ENCODE data around the gene EPB41L4A. TPM values are rescaled to one million over a fixed set of nuclear protein-coding genes. Genes with fewer than 3 reads are reported as not detected.
"Not testable (repeated sequence)": the region's sequence is repeated elsewhere in the genome, so short reads cannot be mapped to it uniquely, and the experiment has no call there.

The EPB41L4A gene
- total RNA-seq, 3 donors from 2014 or later, result 11.8 to 18.2 (median 13.2) TPM

DNA sequence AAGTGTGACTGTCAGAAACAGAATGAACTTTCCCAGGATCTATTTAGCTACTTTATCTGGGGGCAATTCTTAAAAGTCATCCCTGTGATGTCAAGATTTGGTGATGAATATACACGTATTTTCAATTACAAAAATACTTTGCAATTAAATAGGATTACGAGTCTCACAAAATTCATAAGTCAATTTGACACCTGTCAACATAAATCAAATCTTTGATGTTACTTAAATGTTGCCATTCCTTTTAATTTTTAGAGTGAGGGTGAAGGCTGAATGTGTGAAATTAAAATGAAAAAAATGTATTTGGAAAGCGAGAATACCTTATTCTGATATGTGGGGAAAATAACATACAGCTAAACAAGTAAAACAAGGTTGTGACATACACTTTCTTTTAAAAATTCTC is 202.9 kb downstream of the EPB41L4A start:
- H3K4me3 ChIP-seq, result no peak overlapping the region
- intact Hi-C loops (cut with DNase I, micrococcal nuclease), result no loop called here
- TF ChIP-seq, protein P1, sequence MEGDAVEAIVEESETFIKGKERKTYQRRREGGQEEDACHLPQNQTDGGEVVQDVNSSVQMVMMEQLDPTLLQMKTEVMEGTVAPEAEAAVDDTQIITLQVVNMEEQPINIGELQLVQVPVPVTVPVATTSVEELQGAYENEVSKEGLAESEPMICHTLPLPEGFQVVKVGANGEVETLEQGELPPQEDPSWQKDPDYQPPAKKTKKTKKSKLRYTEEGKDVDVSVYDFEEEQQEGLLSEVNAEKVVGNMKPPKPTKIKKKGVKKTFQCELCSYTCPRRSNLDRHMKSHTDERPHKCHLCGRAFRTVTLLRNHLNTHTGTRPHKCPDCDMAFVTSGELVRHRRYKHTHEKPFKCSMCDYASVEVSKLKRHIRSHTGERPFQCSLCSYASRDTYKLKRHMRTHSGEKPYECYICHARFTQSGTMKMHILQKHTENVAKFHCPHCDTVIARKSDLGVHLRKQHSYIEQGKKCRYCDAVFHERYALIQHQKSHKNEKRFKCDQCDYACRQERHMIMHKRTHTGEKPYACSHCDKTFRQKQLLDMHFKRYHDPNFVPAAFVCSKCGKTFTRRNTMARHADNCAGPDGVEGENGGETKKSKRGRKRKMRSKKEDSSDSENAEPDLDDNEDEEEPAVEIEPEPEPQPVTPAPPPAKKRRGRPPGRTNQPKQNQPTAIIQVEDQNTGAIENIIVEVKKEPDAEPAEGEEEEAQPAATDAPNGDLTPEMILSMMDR (IDR thresholded peaks at IDR 0.05), result no peak
- H3K4me1 ChIP-seq (ENCODE audit: low read depth), result no peaks in the 10 kb centered on the region
- no peaks in the 10 kb centered on the region for H3K36me3 ChIP-seq (ENCODE audit: low read depth)
- H3K9me3 ChIP-seq, result no peaks in the 10 kb centered on the region
- no peak for ATAC-seq
- DNase-seq, result no peak

DNA sequence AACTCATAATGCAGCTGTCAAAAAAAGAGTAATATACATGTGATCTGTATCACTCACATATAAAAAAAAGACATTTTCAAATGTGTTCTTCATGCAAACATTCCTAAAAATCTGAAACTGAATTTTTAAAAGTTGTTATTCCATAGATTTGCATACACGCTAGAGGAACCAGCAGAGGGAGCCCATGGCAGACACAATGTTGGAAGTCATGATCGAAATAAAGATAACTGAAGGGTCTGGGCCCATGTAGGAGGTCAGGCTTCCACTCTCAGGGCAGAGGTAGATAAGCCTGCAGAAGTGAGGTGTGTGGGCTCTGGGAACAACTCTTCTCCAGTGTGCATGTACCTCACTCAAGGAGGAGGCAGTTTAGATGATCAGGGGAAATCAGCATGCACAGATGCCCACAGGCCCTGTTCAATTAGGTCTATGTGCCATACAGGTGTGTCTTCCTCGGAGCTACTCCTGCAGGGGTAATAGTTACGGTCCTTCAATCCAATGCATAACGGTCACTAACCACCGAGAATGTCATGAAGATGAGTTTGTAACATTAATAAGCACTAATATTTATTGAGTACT is 208.6 kb downstream of the EPB41L4A start:
- TF ChIP-seq, protein P1 (IDR thresholded peaks at IDR 0.05), result peak; percentile 15
- no peaks in the 10 kb centered on the region for H3K36me3 ChIP-seq (ENCODE audit: low read depth)
- intact Hi-C loops (cut with DNase I, micrococcal nuclease), result no loop called here
- H3K4me1 ChIP-seq (ENCODE audit: low read depth), result no peaks in the 10 kb centered on the region
- DNase-seq (peak in 1 of 3 donors; percentile 82), ATAC-seq (peak; percentile 62)
- no peaks in the 10 kb centered on the region for H3K9me3 ChIP-seq
- H3K4me3 ChIP-seq, result no peak overlapping the region

DNA sequence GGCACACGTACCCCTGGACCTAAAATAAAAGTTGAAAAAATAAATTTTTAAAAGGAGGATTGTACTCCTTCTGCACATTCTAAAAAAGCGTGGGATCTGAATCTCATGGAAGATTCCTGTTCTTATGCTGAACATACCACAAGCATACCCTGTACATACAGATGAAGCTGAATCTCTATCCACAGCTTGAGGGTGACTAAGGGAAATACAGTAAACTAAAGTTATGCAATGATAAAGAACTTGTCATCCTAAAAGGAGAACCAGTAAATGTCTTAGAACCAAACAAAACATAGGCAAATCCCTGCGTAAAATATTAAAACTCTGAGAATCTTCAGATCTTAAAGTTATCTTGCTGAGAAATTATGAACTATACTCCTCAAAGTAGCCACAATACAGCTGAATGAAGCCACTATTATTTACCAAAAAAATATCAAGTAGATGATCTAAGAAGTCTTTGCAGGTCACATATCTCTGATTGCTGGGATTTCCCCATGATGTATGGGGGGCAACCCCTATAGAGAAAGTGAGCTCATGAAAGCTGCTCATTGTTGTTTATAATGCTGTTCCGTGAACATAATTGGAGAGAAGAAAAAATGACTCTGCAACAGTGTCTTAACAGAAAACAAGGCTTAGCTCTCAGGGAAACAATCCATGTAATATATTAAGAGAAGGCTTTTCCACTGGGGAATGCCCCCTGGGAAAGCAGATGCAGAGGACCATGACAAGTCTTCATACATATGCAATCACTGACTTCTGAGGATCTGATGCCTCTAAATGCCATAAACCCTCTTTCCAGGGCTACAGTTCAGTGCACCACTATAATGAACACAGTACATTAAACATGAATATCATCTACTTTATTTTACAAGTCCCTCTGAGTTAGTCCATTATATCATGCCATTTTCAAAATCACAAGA is 210.1 kb downstream of the EPB41L4A start:
- intact Hi-C loops (cut with DNase I, micrococcal nuclease), result no loop called here
- Histone ChIP-seq H3K4me1 (ENCODE audit: low read depth) (no peaks in the 10 kb centered on the region), H3K4me3 (no peak overlapping the region), H3K9me3 (no peaks in the 10 kb centered on the region), H3K36me3 (ENCODE audit: low read depth) (no peaks in the 10 kb centered on the region)
- ATAC-seq, result no peak
- DNase-seq, result no peak
- TF ChIP-seq, protein P1 (IDR thresholded peaks at IDR 0.05), result no peak

DNA sequence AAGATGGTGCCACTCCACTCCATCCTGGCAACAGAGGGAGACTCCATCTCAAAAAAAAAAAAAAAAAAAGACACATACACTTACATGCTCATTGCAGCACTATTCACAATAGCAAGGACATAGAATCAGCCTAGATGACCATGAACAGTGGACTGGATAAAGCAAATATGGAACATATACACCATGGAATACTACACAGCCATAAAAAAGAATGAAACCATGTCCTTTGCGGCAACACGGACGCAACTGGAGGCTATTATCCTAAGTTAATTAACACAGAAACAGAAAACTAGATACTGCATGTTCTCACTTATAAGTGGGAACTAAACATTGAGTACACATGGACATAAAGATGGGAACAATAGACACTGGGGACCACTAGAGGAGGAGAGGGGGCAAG is 210.9 kb downstream of the EPB41L4A start:
- H3K9me3 ChIP-seq; H3K36me3 ChIP-seq (ENCODE audit: low read depth); DNase-seq; H3K4me1 ChIP-seq (ENCODE audit: low read depth); ATAC-seq; H3K4me3 ChIP-seq; intact Hi-C loops (cut with DNase I, micrococcal nuclease): not testable (repeated sequence)

DNA sequence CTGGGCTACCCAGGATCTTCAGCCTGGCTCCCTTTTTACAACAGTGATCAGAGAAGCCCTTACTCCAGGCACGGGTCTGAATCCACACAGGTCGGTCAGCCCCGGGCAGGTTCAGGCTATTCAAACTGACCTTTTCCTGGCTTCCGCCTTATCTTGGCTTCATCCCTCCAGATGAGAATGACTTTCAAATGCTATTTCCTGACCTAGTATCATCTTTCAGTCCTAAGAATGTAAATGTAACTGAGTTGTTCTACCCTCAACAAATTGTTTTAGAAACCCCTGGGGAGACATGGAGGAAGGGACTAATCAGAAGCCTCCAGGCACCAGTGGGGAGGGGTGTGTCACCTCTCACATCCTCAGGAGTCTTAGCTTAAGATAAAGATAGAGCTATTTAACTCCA is 213.2 kb downstream of the EPB41L4A start:
- Histone ChIP-seq H3K9me3 (no peaks in the 10 kb centered on the region), H3K4me3 (no peak overlapping the region), H3K4me1 (ENCODE audit: low read depth) (no peaks in the 10 kb centered on the region), H3K36me3 (ENCODE audit: low read depth) (no peaks in the 10 kb centered on the region)
- TF ChIP-seq, protein P1 (IDR thresholded peaks at IDR 0.05), result no peak
- ATAC-seq, result no peak
- intact Hi-C loops (cut with DNase I, micrococcal nuclease), result no loop called here
- no peak for DNase-seq

DNA sequence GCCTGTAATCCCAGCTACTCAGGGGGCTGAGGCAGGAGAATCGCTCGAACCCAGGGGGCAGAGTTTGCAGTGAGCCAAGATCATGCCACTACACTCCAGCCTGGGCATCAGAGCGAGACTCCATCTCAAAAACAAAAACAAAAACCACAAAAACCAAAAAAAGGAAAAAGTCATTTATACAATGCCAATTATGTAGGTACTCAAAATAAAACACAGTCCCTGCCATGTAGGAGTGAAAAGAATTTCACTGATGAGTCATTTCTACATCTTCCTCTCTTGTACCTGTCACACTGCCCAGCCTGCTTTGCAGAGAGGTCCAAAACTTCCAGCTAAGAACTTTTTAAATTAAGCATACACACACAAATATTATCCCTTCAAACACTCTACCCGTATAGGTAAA is 215.8 kb downstream of the EPB41L4A start:
- H3K9me3 ChIP-seq, result no peaks in the 10 kb centered on the region
- no peak for ATAC-seq
- no peak overlapping the region for H3K4me3 ChIP-seq
- TF ChIP-seq, protein P1 (IDR thresholded peaks at IDR 0.05), result no peak
- no peaks in the 10 kb centered on the region for H3K4me1 ChIP-seq (ENCODE audit: low read depth)
- no peak for DNase-seq
- H3K36me3 ChIP-seq (ENCODE audit: low read depth), result no peaks in the 10 kb centered on the region
- intact Hi-C loops (cut with DNase I, micrococcal nuclease), result no loop called here
